HepG2 (cell line): ENCODE results near the gene ELN. TPM values are rescaled to one million over a fixed set of nuclear protein-coding genes. Genes with fewer than 3 reads are reported as not detected.

ENCODE experiments used
- AHR ChIP-seq: IDR thresholded peaks from 2 replicates; pipeline ENCODE4 v1.6.1; 2018; ENCODE audit warnings: missing genetic modification reagents, missing compliant biosample characterization
- HNRNPK ChIP-seq: fragments of 200-400 bp; formaldehyde crosslinking; IDR thresholded peaks from 2 replicates; pipeline ENCODE4 v1.6.1; 2018; ENCODE audit warnings: low read length, low read depth, moderate library complexity, mild to moderate bottlenecking; ENCODE audit not compliant: poor library complexity, severe bottlenecking
- MYC ChIP-seq: sonication (generic); formaldehyde crosslinking; IDR thresholded peaks from 2 replicates; pipeline ENCODE4 v1.9.0; 2021; ENCODE audit warnings: missing genetic modification reagents, borderline replicate concordance
- NFATC3 ChIP-seq: sonication (generic); formaldehyde crosslinking; IDR thresholded peaks from 2 replicates; pipeline ENCODE4 v1.5.1; 2020; ENCODE audit warnings: mild to moderate bottlenecking, missing genetic modification reagents
- NKX3-1 ChIP-seq: sonication (generic); formaldehyde crosslinking; IDR thresholded peaks from 2 replicates; pipeline ENCODE4 v1.5.0; 2020; ENCODE audit warnings: missing genetic modification reagents
- PRDM15 ChIP-seq: sonication (generic); formaldehyde crosslinking; IDR thresholded peaks from 2 replicates; pipeline ENCODE4 v1.4.0; 2020; ENCODE audit warnings: missing genetic modification reagents
- TEAD3 ChIP-seq: optimal IDR thresholded peaks from 2 replicates; pipeline ENCODE3; 2016; ENCODE audit warnings: borderline replicate concordance
- ZFP82 ChIP-seq: sonication (generic); formaldehyde crosslinking; IDR thresholded peaks from 2 replicates; pipeline ENCODE4 v1.5.1; 2020; ENCODE audit warnings: mild to moderate bottlenecking, missing genetic modification reagents, borderline replicate concordance
- ZMAT5 ChIP-seq: sonication (generic); formaldehyde crosslinking; IDR thresholded peaks from 2 replicates; pipeline ENCODE4 v1.5.0; 2020; ENCODE audit warnings: mild to moderate bottlenecking, low read depth, missing genetic modification reagents, borderline replicate concordance
- ZNF501 ChIP-seq: sonication (generic); formaldehyde crosslinking; IDR thresholded peaks from 2 replicates; pipeline ENCODE4 v1.5.1; 2020; ENCODE audit warnings: mild to moderate bottlenecking, moderate library complexity, missing genetic modification reagents
- ZNF556 ChIP-seq: sonication (generic); formaldehyde crosslinking; IDR thresholded peaks from 2 replicates; pipeline ENCODE4 v1.4.0; 2020; ENCODE audit warnings: mild to moderate bottlenecking, missing genetic modification reagents, borderline replicate concordance
- ZNF883 ChIP-seq: sonication (generic); formaldehyde crosslinking; IDR thresholded peaks from 2 replicates; pipeline ENCODE4 v1.5.1; 2020; ENCODE audit warnings: mild to moderate bottlenecking, missing genetic modification reagents; ENCODE audit errors: not compliant biosample characterization
- polyA plus RNA-seq, 8 experiments: library from polyadenylated mRNA; depleted of rRNA in 3 of 8; stranded (reverse) in 7 of 8; unstranded in 1 of 8; fragments of >200 nt; fragmentation: Illumina TruSeq in 4 of 8; extraction: Trizol in 4 of 8; gene quantifications; 2 replicates each; pipeline versions ENCODE4 v1.2.1 to v1.2.3, GENCODE V29; 2011 to 2016; ENCODE audit warnings: low read depth in 4 of 8, missing spikeins in 1 of 8, mixed read lengths in 1 of 8; ENCODE audit not compliant: insufficient read depth in 1 of 8
- total RNA-seq, 5 experiments: library from RNA; depleted of rRNA; stranded (reverse); fragments of >200 nt; fragmentation: Illumina TruSeq; extraction: Trizol; gene quantifications; 2 replicates each; pipeline ENCODE4 v1.2.3, GENCODE V29; 2016; ENCODE audit warnings: low read depth in 1 of 5
- TF ChIP-seq, protein P1 (sequence below): sonication (generic); formaldehyde crosslinking; IDR thresholded peaks from 2 replicates; pipeline ENCODE4 v1.5.1; 2020; ENCODE audit warnings: mild to moderate bottlenecking, moderate library complexity, missing genetic modification reagents

ELN gene
- total and polyA plus RNA-seq, 2 of the 13 experiments (the other 11 are each of a cell fraction or from before 2014, with no cell fraction given) = 0.15 to 0.37 TPM

DNA sequence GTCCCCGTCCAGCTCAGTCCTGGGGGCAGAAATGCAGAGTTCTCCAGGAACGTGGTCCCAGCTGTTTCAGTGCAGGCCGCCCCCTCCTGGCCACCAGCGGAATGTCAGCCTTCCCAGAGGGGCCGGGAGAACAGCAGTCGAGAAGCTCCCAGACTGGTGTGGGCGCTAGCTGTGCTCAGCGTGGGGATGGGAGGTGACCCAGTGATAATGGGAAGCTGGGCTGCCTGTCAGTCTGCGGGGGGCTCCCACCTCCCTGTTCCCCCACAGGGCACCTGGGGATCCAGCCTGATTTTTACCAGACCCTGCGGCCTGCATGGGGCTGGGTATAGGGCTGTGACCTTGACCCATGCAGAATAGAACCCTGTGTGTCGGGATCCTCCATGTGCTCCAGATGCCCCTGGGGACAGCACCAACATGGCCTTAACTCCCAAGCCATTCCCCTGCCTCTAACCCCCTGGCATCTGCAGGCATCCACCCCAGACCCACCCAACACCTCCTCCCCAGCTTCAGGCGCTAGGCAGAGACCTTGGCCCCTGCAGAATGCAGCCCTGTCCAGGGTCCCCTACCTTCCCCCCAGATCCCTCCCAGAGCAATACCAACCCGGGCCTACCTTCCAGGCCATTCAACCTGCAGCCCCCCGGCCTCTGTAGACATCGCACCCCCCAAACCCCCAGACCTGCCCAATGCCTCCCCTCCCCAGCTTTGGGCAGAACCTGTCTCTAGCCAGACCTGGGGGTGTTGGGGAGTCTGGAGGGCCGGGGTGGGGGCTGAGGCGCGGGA is 880 bp upstream of the ELN start (continued):
- TF ChIP-seq ZFP82 (no peak), ZNF883 (peak; percentile 25), TEAD3 (CRISPR knock-in tag) (peak; percentile 49), ZNF556 (no peak), ZMAT5 (CRISPR knock-in tag) (no peak), PRDM15 (CRISPR knock-in tag) (no peak), HNRNPK (no peak), NKX3-1 (CRISPR knock-in tag) (no peak), NFATC3 (CRISPR knock-in tag) (no peak), MYC (CRISPR knock-in tag) (peak; percentile 18; the same call in 1 of the 2 replicates), AHR (no peak), ZNF501 (CRISPR knock-in tag) (0 out of 2 replicates have a peak, but pooled peaks have one; percentile 53)
- TF ChIP-seq, protein P1, sequence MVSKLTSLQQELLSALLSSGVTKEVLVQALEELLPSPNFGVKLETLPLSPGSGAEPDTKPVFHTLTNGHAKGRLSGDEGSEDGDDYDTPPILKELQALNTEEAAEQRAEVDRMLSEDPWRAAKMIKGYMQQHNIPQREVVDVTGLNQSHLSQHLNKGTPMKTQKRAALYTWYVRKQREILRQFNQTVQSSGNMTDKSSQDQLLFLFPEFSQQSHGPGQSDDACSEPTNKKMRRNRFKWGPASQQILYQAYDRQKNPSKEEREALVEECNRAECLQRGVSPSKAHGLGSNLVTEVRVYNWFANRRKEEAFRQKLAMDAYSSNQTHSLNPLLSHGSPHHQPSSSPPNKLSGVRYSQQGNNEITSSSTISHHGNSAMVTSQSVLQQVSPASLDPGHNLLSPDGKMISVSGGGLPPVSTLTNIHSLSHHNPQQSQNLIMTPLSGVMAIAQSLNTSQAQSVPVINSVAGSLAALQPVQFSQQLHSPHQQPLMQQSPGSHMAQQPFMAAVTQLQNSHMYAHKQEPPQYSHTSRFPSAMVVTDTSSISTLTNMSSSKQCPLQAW (CRISPR knock-in tag) = peak; percentile 62; the same call in 1 of the 2 replicates
